ENCODE results near the gene MRPS31.

GRCh38 chr13:40772765-40773473 lies 1.9 kb upstream of the MRPS31 start:
- TF ChIP-seq POLR2AphosphoS5 (IDR thresholded peaks at IDR 0.05; ENCODE audit: low read depth, low read length) (no peak), POLR2A (IDR thresholded peaks at IDR 0.05; ENCODE audit: low read depth, low read length) (no peak)
